GM18526 (cell line): ENCODE measurements around the gene LIMD2.

Source experiments
- POLR2A ChIP-seq: IDR thresholded peaks from 3 replicates; pipeline ENCODE4 v1.6.1; 2011; ENCODE audit not compliant: insufficient read length; ENCODE audit errors: extremely low read depth

LIMD2 gene

DNA sequence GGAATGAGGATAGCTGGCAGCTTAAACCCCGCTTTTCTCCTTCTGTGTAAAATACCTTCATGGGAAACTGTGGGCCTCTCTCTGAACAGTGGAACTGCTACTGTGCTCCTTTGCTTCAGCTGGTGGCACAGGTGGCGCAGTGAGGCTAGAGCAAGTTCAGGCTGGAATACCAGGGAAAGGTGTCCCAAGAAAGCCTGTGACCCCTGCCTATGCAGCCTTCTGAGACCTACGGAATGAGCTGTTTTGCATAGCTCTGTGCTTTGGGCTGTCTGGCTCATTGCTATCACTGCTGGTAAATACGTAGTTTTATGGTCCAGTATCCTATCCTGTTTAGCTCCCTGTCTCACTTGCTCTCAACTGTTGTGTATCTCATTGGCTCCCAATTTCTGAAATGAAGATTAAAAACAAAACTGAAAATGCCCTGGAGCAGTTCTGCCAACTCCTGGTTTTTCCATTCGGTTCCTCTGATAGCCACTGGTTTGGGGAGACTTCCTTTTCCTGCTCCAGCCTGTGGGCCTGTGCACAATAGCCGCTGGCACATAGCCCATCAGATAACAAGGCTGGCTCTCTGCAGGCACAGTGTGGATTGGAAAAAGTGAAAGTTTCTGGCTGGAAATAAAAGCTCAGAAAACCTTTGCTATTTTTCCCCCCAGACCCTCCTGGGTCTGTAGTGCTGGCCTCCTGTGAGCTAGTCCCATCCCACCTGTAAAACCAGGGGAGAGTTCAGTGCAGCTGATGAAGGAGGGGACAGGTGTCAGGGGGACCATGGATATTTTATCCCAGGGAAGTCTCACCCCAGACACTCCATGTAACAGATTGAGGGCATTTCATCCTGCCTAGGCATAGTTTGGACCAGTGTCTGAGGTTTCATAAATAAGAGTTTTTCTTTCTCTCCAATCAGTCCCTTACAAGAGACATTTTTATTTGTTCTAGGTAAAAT is 24.0 kb downstream of the LIMD2 start:
- TF ChIP-seq POLR2A: no peak

- no peak for TF ChIP-seq POLR2A
Measured at GRCh38 chr17:63675231-63675606, 24.7 kb downstream of the LIMD2 start.

DNA sequence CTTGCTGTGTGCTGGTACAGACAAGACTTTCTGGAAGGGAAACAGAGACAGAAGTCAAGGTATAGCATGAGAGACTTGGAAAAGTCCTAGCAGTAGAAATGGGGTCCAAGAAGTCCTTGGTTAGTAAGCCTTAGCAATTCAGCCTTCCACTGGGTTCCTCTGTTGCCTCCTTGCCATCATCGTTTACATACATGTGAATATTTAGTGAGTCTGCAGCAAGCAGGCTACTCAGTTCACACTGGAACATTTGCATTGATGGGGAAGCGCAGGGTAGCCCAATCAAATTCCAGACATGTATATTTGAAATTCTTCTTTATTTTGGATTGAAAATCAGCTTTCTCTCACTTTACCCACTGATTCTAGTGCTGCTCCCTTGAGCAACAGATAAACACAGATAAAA is 27.1 kb downstream of the LIMD2 start:
- TF ChIP-seq POLR2A: no peak

GRCh38 chr17:63665527-63666214 is 34.3 kb downstream of the LIMD2 start:
- TF ChIP-seq POLR2A: no peak

DNA sequence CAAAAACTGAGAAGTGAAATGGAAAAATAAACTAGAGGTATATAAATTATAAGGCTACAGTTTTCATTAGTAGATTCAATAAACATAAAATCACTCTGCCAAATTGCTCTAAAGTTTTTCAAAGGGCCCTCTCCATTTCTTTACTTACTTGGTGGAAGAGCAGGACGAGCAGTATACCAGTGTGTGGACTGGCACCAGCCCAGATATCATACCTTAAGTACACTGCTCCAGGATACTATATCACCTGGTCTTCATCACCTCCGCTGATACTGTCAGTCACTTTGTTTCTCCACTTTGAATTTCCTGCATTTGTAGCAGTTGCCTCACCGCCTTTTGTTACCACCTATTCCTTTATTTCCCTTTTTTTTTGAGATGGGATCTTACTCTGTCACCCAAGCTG is 40.1 kb downstream of the LIMD2 start:
- no peak for TF ChIP-seq POLR2A

DNA sequence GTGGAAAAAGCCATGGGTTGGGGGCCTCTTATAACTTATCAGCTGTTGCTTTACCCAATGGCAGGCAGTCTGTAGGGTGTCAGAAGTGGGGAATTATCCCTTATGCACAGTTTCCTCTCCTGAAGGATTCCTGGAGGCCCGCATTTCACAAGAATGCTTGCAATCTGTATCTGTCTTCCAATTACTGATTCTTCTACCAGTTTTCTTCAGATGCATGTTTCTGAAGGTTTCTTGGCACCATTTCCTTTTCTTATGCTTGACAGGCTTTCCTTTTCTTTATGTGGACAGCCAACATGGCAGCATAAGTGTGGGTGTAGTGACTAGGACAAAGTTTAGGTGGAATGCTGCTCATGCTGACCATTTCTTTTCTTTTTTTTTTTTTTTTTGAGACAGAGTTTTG is 41.6 kb downstream of the LIMD2 start:
- no peak for TF ChIP-seq POLR2A

DNA sequence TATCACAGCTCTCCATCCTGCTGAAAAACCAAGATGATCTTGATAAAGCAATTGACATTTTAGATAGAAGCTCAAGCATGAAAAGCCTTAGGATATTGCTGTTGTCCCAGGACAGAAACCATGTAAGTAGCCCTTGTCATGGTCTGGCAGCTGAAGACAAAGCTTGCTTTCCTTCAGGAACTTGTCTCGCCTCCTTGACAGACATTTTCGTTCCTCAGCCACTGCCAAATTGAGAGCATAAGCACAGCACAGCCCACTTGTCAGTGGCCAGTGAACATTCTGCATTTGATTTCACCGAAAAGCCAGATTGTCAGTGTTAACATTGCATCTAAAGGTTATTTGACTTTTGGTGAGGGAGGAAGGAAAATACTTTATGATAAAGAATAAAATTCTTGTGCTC is 42.1 kb downstream of the LIMD2 start:
- no peak for TF ChIP-seq POLR2A

- no peak for TF ChIP-seq POLR2A
Measured at GRCh38 chr17:63653050-63653449, 46.9 kb downstream of the LIMD2 start.

DNA sequence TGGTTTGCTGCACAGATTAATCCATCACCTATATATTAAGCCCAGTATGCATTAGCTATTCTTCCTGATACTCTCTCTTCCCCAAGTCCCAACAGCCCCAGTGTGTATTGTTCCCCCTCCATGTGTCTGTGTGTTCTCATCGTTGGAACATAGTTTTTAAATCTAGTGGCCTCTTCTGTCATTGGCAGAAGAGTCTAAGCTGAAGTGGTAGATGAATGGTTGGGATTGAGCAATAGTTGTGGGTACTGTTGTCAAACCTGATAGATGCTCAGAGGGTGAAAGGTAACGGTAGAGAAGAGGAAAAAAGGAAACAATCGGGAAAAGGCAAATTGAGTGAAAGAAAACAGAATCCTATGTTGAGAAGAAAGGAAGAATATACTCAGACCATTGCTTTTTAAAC is 47.8 kb downstream of the LIMD2 start:
- no peak for TF ChIP-seq POLR2A

- TF ChIP-seq POLR2A: no peak
Measured at GRCh38 chr17:63649813-63650212, 50.1 kb downstream of the LIMD2 start.

DNA sequence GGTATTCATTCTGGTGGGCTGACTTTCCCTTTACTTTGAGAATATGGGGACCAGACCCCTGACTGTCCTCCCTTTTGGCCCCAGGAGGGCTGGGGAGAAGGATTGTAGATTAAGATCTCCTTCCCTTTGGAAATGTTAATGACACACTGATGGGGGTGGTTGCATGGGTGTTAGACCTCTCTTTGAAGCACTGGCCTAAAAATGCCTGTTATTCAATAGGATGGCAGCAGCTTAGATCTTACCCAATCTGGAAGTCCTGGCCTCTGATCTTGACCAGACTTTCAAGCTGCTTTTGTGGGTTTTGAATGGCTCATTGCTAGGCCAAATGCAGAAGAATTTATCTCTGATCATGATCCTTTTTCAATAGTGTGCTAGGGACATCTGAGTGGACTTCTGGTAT is 52.0 kb downstream of the LIMD2 start:
- no peak for TF ChIP-seq POLR2A

- TF ChIP-seq POLR2A: no peak
Measured at GRCh38 chr17:63647065-63647725, 52.7 kb downstream of the LIMD2 start.

DNA sequence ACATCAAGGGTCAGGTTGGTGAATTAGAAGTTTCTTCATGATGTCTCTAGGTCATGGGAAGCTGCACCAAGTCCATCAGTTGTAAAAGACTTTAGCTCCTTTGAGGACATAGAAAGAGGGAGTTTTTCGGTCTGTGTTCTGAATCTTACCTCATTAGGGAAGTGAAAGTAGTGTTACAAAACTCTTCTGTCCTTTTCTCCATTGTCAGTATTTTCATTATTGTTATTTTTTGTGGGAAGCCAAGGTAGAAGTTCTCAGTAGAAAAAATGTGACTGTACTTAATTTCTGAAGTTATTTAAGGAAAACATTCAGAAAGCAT is 53.5 kb downstream of the LIMD2 start:
- no peak for TF ChIP-seq POLR2A
